HG02798 (cell line): ENCODE measurements around the gene CGB5.
"Not testable (repeated sequence)": the region's sequence is repeated elsewhere in the genome, so short reads cannot be mapped to it uniquely, and the experiment has no call there.

Experiments used
- ATAC-seq: cut with Tn5 transposase; IDR thresholded peaks from one replicate; pipeline ENCODE4 v1.9.1; 2021; ENCODE audit warnings: mild to moderate bottlenecking; ENCODE audit not compliant: unreplicated experiment, poor library complexity

CGB5 gene

GRCh38 chr19:49056902-49057596 is 13.4 kb downstream of the CGB5 start:
- not testable (repeated sequence) for ATAC-seq

GRCh38 chr19:49057636-49058234 is 14.1 kb downstream of the CGB5 start, which contains the start of gene CGB7:
Gene CGB7, minus strand, starts transcription at chr19:49057749. Its CDS starts 2,374 bp downstream, at chr19:49055375.
- no peak for ATAC-seq

- no peak for ATAC-seq
Measured at GRCh38 chr19:49058562-49058961, 14.9 kb downstream of the CGB5 start.

- no peak for ATAC-seq
Measured at GRCh38 chr19:49059053-49059452, 15.4 kb downstream of the CGB5 start.

- ATAC-seq, result no peak
Measured at GRCh38 chr19:49061000-49061399, 17.4 kb downstream of the CGB5 start.

GRCh38 chr19:49061445-49061844 is 17.8 kb downstream of the CGB5 start:
- ATAC-seq, result no peak

DNA sequence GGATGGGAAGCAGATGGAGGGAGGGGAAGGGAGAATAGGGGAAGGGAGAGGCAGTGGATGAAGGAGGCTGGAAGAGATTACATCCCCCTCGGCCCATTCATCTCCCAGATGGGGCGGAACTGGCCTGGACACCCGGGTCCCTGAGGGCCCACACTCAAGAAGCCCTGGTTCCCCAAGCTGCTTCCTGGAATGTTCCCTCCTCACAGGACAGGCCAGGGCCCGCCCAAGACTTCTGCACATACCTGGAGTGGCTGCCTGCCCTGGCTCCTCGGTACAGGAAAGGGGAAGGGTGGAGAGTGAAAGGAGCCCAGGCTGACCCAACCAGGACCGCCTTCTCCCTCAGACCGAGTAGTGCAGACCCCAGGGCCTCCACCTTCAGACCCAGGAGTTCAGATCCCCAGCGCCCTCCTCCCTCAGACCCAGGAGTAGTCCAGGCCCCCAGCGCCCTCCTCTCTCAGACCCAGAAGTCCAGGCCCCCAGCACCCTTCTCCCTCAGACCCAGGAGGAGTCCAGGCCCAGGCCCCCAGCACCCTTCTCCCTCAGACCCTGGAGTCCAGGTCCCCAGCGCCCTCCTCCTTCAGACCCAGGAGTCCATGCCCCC is 20.5 kb downstream of the CGB5 start:
- no peak for ATAC-seq

DNA sequence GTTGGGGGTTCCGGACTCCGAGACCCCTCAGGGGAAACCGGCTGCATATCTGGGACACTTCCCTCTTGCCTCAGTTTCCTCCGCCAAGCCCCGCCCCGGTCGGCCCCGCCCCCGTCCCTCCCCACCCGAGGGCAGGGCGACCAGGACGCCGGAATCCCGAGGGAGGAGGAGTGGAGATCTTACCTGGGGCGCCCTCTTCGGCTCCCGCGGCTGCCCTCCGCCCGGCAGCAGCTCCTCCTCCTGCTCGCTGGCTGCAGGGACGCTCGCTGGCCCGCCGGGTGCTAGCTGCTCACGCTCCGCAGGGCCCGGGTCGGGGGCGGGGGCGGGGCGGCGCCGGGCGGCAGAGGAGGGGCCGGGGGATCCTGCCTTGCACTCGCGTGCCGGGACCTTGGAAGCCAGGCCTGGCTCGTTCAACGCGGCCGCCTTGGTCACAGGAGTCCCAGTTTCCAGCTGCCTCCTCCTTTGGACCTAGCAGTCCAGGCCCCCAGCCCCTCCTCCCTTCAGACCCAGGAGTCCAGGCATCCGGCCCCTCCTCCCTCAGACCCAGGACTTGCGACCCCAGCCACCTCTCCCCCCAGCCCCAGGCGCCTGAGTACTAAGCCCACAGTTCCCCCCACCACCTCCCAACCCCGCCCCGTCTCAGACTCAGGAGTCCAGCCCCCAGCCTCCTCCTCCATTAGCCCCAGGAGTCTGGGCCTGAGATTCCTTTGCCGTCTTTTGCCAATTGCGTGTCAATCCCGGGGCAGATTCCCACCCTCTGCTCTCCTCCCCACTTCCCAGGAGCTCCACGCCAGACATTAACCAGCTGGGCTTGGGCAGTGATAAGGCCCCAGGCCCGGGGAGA is 21.3 kb downstream of the CGB5 start, which contains the start of gene NTF4:
Gene NTF4 (minus strand): TSS at position 51 of the 844 bp plus-strand sequence. CDS start 2,821 bp downstream, outside the sequence.
- ATAC-seq, result no peak

GRCh38 chr19:49065905-49066512 is 22.4 kb downstream of the CGB5 start:
- no peak for ATAC-seq

DNA sequence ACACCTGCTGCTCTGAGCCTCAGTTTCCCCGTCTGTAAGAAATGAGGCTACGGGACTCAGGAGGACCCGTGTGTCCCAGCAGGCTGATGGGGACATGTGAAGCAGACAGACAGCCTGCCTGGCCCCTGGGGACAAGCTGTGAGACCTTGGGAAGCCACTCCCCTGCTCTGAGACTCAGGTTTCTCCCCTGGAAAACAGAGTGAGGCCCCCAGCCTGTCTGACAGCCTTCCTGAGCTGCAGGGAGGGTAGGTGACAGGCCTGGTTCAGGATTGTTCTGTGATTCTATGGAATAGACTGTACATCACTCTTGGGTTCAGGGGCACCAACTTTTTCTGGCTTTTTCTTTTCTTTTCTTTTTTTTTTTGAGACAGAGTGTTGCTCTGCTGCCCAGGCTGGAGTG is 23.9 kb downstream of the CGB5 start:
- ATAC-seq, result no peak

DNA sequence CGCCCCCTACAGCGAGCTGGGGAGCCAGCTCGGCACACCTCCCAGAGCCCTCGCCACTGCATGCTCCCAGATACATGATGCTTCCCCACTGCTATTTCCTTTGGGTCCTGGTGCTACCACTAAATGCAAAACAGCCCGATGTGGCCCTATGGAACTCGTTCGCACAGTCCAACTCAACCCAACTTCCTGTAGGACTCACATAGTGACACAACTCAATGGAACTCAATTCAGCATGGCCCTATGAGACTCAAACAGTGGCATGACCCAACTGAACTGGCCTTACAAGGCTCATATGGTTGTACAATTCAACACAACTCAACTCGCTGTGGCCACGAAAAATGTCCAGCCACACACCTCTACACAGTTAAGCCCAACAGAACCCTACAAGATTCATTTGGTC is 25.4 kb downstream of the CGB5 start:
- no peak for ATAC-seq

- ATAC-seq, result no peak
Measured at GRCh38 chr19:49070416-49070815, 26.8 kb downstream of the CGB5 start.

DNA sequence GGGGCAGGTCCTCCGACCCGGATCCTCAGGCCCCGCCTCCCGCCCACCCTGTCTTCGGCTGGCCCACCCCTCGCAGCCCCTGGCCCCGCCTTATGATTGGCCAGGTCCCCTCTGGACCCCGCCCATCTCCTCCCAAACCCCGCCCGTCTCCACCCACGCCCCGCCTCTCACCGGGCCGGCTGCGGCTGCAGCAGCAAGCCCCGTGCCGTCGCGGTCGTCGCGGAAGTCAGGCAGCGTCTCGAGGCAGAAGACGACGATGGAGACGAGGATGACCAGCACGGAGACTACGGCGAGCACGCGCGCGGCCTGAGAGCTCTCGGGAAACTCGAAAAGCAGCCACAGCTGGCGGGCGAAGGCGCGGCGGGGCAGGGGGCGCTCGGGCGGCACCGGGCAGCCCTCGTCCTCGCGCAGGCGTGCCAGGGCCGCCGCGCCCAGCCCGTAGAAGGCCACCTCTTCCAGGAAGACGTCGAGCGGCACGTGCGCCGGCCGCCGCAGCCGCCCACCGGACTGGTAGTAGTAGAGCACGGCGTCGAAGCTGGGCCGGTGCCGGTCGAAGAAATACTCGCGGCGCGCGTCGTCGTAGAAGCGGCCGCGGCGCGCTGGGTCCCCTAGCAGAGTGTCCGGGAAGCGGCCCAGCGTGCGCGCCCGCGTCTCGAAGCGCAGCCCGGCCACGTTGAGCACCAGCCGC is 28.4 kb downstream of the CGB5 start:
- ATAC-seq, result no peak

- no peak for ATAC-seq
Measured at GRCh38 chr19:49073514-49074378, 30.1 kb downstream of the CGB5 start.

DNA sequence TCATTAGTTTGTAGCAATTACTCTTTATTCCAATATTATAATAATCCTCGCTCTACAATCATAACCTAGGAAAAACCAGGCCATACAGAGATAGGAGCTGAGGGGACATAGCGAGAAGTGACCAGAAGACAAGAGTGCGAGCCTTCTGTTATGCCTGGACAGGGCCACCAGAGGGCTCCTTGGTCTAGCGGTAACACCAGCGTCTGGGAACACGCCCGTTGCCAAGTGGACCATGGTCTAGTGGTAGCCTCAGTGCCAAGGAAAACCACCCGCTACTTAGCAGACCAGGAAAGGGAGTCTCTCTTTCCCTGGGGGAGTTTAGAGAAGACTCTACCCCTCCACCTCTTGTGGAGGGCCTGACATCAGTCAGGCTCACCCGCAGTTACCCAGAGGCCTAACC is 31.2 kb downstream of the CGB5 start:
- not testable (repeated sequence) for ATAC-seq

- no peak for ATAC-seq
Measured at GRCh38 chr19:49080392-49080791, 36.7 kb downstream of the CGB5 start.

DNA sequence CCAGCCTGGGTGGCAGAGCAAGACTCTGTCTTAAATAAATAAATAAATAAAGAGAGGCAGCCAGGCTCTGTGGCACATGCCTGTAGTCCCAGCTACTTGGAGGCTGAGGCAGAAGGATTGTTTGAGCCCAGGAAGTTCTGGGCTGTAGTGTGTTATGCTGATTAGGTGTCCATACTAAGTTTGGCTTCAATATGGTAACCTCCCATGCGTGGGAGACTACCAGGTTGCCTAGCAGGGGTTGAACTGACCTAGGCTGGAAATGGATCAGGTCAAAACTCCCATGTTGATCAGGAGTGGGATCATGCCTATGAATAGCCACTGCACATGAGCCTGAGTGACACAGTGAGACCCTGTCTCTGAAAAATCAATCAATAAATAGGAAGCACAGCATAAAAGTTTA is 37.6 kb downstream of the CGB5 start:
- ATAC-seq, result no peak

DNA sequence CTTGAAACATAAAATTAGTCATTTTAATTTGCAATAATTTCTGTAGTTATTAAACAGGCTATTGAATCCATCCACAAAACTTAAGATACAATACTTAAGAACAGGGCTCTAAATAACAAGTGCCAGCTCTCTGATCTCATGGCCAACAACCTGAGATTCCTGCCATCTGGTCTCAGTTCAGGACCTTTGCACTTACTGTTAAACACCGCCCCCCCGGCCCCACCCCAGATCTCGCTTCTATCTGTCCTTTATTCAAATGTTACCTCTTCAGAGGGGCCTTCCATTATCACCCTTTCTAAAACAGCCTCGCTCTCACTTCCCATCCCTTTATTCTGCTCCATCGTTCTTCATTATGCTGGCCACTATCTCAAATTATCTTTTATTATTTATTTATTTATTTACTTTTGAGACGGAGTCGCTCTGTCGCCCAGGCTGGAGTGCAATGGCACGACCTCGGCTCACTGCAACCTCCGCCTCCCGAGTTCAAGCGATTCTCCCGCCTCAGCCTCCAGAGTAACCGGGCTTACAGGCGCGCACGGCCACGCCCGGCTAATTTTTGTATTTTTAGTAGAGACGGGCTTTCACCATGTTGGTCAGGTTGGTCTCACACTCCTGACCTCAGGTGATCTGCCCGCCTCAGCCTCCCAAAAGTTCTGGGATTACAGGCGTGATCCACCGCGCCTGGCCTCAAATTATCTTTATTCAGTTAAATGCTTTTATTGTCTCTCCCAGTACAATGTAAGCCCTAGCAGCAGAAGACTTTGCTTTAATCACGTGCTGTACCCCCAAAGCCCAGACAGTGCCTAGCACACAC is 40.8 kb downstream of the CGB5 start:
- no peak for ATAC-seq
